ENCODE data around the gene RAB32. TPM values are rescaled to one million over a fixed set of nuclear protein-coding genes. Genes with fewer than 3 reads are reported as not detected.
"Not testable (repeated sequence)": the region's sequence is repeated elsewhere in the genome, so short reads cannot be mapped to it uniquely, and the experiment has no call there.

RAB32 gene
- total RNA-seq, 3 donors from 2014 or later (not counting 1 experiment from before 2014, with no cell fraction given) = 1.5 to 12.0 (median 4.7) TPM

DNA sequence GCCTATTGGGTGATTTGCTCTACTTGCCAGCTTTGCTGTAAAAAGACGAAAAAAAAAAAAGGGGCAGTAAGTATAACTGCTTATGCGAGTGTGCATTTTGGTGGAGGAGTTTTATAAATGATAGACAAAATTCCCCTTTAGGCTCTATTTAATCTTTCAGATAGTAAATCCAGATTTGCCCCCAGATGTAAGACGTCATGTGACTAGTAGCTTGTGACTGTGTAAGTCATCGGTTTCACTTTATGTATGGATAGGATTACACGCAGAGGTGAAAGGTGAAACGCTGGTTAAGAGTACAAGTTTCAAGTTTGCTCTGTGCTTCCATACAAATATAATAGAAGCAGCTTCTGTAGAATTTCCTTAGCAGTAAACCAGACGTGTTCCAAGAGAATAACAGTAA, 7.9 kb downstream of the RAB32 start:
- H3K9me3 ChIP-seq (ENCODE audit: control insufficient read depth, insufficient read depth, low read length) = no peaks in the 10 kb centered on the region
- 84% methylated on average over 7 of the region's 7 CpGs for WGBS (ENCODE audit: insufficient coverage)
- H3K36me3 Mint-ChIP-seq = no peaks in the 10 kb centered on the region
- H3K4me1 ChIP-seq (ENCODE audit: control insufficient read depth, insufficient read depth, low read length) = no peaks in the 10 kb centered on the region
- no peak overlapping the region for H3K4me3 Mint-ChIP-seq
- DNase-seq = no peak
- H3K4me1 Mint-ChIP-seq = no peaks in the 10 kb centered on the region
- no peak for ATAC-seq
- no peaks in the 10 kb centered on the region for H3K36me3 ChIP-seq (ENCODE audit: control insufficient read depth, insufficient read depth, low read length)
- H3K27me3 ChIP-seq (ENCODE audit: control insufficient read depth, insufficient read depth, low read length) = no peaks in the 10 kb centered on the region
- no peak for TF ChIP-seq CTCF (IDR thresholded peaks at IDR 0.05)
- H3K9me3 Mint-ChIP-seq = peaks cover 0 to 3% of the 10 kb centered on the region in 2 donors
- H3K4me3 ChIP-seq (ENCODE audit: low read length) = no peak overlapping the region
- no peak overlapping the region for H3K27ac ChIP-seq (ENCODE audit: low read length)
- H3K27me3 Mint-ChIP-seq (ENCODE audit: low read depth in 2 of 2) = no peaks in the 10 kb centered on the region
- H3K27ac Mint-ChIP-seq = no peak overlapping the region
- intact Hi-C loops (cut with micrococcal nuclease) = no loop called here

DNA sequence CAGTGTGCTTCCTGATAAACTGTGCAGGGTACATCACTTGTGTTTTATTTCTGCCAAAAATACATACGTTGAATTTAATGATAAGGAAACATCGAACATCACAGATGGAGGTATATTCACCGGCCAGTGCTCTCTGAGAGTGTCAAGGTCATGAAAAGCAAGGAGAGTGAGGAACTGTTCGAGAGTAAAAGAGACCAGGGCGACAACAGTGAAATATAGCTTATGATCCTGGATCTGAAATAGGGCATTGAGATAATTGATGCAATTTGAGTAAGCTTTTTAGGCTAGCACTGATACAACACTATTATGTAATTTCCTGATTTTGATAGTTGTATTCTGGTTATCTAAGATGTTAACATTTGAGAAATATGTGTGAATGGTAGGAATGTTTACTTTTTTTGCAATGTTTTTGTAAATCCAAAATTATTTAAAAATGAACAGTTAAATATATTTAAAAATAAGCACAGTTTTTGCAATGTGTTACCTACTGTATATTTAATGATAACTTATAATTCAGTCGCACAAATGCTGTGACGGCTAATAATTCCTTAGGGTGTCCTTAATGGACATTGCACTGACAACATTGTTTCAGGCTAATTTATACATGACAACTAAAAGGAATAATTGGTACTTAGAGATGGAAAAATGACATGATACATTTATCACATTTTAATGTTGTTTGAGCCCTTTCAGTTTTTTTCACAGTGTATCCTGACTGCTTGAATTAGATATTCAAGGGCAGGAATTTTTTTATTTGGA, 9.9 kb downstream of the RAB32 start:
- Histone ChIP-seq H3K4me1 (ENCODE audit: control insufficient read depth, insufficient read depth, low read length) (no peaks in the 10 kb centered on the region), H3K4me3 (ENCODE audit: low read length) (no peak overlapping the region), H3K27me3 (ENCODE audit: control insufficient read depth, insufficient read depth, low read length) (no peaks in the 10 kb centered on the region), H3K9me3 (ENCODE audit: control insufficient read depth, insufficient read depth, low read length) (no peaks in the 10 kb centered on the region), H3K36me3 (ENCODE audit: control insufficient read depth, insufficient read depth, low read length) (no peaks in the 10 kb centered on the region), H3K27ac (ENCODE audit: low read length) (no peak overlapping the region)
- no peak for TF ChIP-seq CTCF (IDR thresholded peaks at IDR 0.05)
- H3K4me3 Mint-ChIP-seq = no peak overlapping the region
- no peaks in the 10 kb centered on the region for H3K36me3 Mint-ChIP-seq
- DNase-seq (no peak), ATAC-seq (no peak)
- H3K27ac Mint-ChIP-seq = no peak overlapping the region
- intact Hi-C loops (cut with micrococcal nuclease) = no loop called here
- peaks cover 0 to 3% of the 10 kb centered on the region in 2 donors for H3K9me3 Mint-ChIP-seq
- WGBS (ENCODE audit: insufficient coverage) = 91% methylated on average over 7 of the region's 7 CpGs
- H3K27me3 Mint-ChIP-seq (ENCODE audit: low read depth in 2 of 2) = no peaks in the 10 kb centered on the region
- no peaks in the 10 kb centered on the region for H3K4me1 Mint-ChIP-seq

DNA sequence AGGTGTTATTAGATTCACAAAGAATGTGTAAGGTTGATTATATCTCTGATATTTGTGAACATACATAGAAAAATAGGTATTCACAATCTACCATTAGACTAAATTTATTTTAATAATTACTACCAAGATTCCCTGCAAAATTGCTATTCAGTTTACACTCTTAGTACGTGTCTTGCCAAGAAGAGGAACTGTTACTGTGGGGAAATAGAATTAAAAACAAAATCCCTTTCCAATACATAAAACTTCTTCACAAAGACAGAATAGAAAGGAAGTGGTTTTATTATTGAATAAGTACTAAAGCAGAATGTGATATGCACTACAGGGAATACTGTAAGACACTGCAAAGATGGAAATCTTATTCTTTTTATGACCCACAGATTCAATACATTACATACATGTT, 17.0 kb downstream of the RAB32 start:
- no CpG with 5 or more reads among the region's 1 CpG for WGBS (ENCODE audit: insufficient coverage)
- Mint-ChIP-seq H3K9me3 (no peaks in the 10 kb centered on the region), H3K4me3 (no peak overlapping the region), H3K27ac (no peak overlapping the region), H3K27me3 (ENCODE audit: low read depth in 2 of 2) (no peaks in the 10 kb centered on the region), H3K36me3 (no peaks in the 10 kb centered on the region), H3K4me1 (no peaks in the 10 kb centered on the region)
- no peak overlapping the region for H3K27ac ChIP-seq (ENCODE audit: low read length)
- no peaks in the 10 kb centered on the region for H3K9me3 ChIP-seq (ENCODE audit: control insufficient read depth, insufficient read depth, low read length)
- ATAC-seq (no peak), DNase-seq (no peak)
- intact Hi-C loops (cut with micrococcal nuclease) = no loop called here
- H3K36me3 ChIP-seq (ENCODE audit: control insufficient read depth, insufficient read depth, low read length) = no peaks in the 10 kb centered on the region
- H3K27me3 ChIP-seq (ENCODE audit: control insufficient read depth, insufficient read depth, low read length) = no peaks in the 10 kb centered on the region
- no peak overlapping the region for H3K4me3 ChIP-seq (ENCODE audit: low read length)
- no peaks in the 10 kb centered on the region for H3K4me1 ChIP-seq (ENCODE audit: control insufficient read depth, insufficient read depth, low read length)
- no peak for TF ChIP-seq CTCF (IDR thresholded peaks at IDR 0.05)

DNA sequence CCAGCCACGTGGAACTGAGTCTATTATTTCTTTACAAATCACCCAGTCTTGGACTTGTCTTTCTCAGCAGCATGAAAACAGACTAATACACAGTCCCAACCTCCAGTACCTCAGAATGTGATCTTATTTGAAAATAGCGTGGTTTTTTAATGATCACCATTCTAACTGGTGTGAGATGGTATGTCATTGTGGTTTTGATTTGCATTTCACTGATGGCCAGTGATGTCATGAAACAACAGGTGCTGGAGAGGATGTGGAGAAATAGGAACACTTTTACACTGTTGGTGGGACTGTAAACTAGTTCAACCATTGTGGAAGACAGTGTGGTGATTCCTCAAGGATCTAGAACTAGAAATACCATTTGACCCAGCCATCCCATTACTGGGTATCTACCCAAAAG, 23.0 kb downstream of the RAB32 start:
- H3K4me3 ChIP-seq (ENCODE audit: low read length); ATAC-seq; H3K9me3 ChIP-seq (ENCODE audit: control insufficient read depth, insufficient read depth, low read length); H3K36me3 ChIP-seq (ENCODE audit: control insufficient read depth, insufficient read depth, low read length); intact Hi-C loops (cut with micrococcal nuclease); H3K4me1 ChIP-seq (ENCODE audit: control insufficient read depth, insufficient read depth, low read length); H3K27ac Mint-ChIP-seq; DNase-seq; H3K4me1 Mint-ChIP-seq; H3K27me3 Mint-ChIP-seq (ENCODE audit: low read depth in 2 of 2); H3K27ac ChIP-seq (ENCODE audit: low read length); H3K4me3 Mint-ChIP-seq; H3K27me3 ChIP-seq (ENCODE audit: control insufficient read depth, insufficient read depth, low read length); H3K36me3 Mint-ChIP-seq: not testable (repeated sequence)
- 69% methylated on average over 2 of the region's 2 CpGs for WGBS (ENCODE audit: insufficient coverage)
- peaks cover 8 to 11% of the 10 kb centered on the region in 2 donors for H3K9me3 Mint-ChIP-seq

DNA sequence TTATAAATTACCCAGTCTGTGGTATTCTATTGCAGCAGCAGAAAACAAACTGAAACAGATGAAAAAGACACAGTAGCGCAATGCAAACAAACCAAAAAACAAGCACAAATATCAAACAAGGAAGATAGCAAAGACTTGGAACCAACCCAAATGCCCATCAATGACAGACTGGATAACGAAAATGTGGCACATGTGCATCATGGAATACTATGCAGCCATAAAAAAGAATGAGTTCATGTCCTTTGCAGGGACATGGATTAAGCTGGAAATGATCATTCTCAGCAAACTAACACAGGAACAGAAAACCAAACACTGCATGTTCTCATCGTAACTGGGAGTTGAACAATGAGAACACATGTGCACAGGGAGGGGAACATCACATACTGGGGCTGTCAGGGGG, 25.0 kb downstream of the RAB32 start:
- intact Hi-C loops (cut with micrococcal nuclease); DNase-seq; H3K4me3 ChIP-seq (ENCODE audit: low read length); H3K4me1 Mint-ChIP-seq; H3K27me3 Mint-ChIP-seq (ENCODE audit: low read depth in 2 of 2); H3K36me3 Mint-ChIP-seq; H3K36me3 ChIP-seq (ENCODE audit: control insufficient read depth, insufficient read depth, low read length); H3K4me1 ChIP-seq (ENCODE audit: control insufficient read depth, insufficient read depth, low read length); ATAC-seq; H3K27me3 ChIP-seq (ENCODE audit: control insufficient read depth, insufficient read depth, low read length); H3K9me3 ChIP-seq (ENCODE audit: control insufficient read depth, insufficient read depth, low read length); H3K27ac ChIP-seq (ENCODE audit: low read length); H3K4me3 Mint-ChIP-seq: not testable (repeated sequence)
- peaks cover 12 to 14% of the 10 kb centered on the region in 2 donors for H3K9me3 Mint-ChIP-seq
- peak overlapping the region in 1 of 2 donors; percentile 44 for H3K27ac Mint-ChIP-seq
- 75% methylated on average over 2 of the region's 3 CpGs for WGBS (ENCODE audit: insufficient coverage)

Data from natural killer cell (primary cell).